ENCODE data around the gene RPTOR.

RPTOR gene

GRCh38 chr17:81013642-81014041 lies 469.0 kb downstream of the RPTOR start:
- peak; percentile 18 for DNase-seq

GRCh38 chr17:81015136-81015535 lies 470.5 kb downstream of the RPTOR start:
- DNase-seq, result no peak
